ENCODE data around the gene LINC01488. TPM values are rescaled to one million over a fixed set of nuclear protein-coding genes. Genes with fewer than 3 reads are reported as not detected.

The LINC01488 gene
- polyA plus RNA-seq, 1 experiment, result not detected

DNA sequence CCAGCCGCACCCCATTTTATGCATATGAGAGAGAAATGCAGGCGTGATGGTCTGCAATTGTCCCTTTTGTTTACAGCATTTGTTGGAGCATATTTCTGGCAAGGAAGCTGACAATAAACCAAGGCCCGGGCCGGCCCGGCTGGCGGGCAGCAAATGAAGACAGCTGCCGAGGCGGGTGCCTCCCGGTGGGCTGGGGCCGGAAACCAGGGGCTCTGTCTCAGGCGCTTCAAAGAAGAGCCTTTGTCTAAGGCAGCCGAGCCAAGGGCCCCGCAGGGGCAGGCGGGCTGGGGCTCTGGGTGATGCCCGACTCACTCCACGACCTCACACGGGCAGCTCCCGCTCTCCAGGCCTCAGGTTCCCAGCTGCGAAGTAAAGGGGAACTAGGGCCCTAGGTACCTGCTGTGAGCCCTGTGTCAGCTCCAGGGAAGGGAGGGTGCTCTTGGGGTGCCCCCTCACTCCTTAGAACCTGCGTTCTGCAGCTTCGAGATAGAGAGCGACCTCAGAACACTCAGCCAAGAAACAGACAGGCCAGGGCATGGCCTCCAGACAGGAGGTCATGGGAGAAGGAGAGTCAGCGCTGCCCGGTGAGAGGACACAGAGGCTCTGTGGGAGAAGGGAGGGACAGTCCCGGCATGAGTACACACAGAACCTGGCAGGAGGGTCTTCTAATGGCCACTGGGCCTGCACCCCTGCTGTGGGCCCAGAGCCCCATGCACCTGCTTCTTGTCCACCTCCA is 2.4 kb downstream of the LINC01488 start:
- CTCF ChIA-PET, result no interaction called here
- H3K27me3 ChIP-seq (ENCODE audit: control insufficient read depth, insufficient read depth, low read length), result no peaks in the 10 kb centered on the region
- no peaks in the 10 kb centered on the region; the same call in none of the 2 replicates for H3K9me3 ChIP-seq (ENCODE audit: control insufficient read depth, insufficient read depth, low read length)
- no peak overlapping the region for H3K4me3 ChIP-seq (ENCODE audit: low read depth, low read length)
- POLR2A ChIA-PET, result no interaction called here
- H3K27ac ChIP-seq (ENCODE audit: low read depth, low read length), result no peak overlapping the region
- no peak for DNase-seq (ENCODE audit: low read depth, low spot score)
- TF ChIP-seq, protein P1, sequence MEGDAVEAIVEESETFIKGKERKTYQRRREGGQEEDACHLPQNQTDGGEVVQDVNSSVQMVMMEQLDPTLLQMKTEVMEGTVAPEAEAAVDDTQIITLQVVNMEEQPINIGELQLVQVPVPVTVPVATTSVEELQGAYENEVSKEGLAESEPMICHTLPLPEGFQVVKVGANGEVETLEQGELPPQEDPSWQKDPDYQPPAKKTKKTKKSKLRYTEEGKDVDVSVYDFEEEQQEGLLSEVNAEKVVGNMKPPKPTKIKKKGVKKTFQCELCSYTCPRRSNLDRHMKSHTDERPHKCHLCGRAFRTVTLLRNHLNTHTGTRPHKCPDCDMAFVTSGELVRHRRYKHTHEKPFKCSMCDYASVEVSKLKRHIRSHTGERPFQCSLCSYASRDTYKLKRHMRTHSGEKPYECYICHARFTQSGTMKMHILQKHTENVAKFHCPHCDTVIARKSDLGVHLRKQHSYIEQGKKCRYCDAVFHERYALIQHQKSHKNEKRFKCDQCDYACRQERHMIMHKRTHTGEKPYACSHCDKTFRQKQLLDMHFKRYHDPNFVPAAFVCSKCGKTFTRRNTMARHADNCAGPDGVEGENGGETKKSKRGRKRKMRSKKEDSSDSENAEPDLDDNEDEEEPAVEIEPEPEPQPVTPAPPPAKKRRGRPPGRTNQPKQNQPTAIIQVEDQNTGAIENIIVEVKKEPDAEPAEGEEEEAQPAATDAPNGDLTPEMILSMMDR (IDR thresholded peaks at IDR 0.05; ENCODE audit: low read depth, low read length), result no peak

DNA sequence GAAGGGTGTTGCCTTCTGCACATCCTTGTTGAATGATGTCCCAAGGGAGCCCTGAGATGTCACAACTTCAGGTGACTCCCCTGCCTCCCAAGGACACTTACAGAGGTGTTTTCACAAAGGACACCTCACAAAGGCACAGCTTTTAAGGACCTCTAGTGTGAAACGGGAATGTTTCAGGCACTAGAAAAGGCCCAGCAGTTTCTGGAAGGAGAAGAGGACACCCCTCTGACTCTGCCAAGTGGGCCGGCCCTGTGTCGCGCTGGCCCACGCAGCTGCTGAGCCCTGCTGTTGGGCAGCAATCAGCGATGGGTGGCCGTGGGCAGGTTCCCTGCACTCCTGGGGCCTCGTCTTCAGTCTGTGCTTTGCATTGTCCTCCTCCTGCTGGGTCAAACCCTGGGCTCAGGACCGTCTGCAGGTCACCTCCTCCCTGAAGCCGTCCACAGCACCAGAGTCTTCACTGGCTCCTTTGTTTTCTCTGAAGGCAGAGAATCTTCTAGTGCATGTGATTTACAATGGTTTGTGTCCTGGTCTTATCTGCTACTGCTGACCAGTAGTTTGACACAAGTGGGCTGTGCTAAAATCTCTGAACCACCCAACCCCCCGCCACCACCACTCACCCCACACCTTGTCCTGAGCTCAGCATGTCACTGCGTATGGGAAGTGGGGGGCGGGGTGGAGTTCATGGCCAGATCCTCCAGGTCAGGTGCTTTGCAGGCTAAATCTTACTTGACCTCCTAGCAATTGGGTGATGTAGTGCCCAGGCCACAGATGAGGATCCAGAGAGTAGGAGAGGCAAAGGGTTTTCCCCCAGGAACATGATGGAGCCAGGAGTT is 3.2 kb downstream of the LINC01488 start:
- Histone ChIP-seq H3K27me3 (ENCODE audit: control insufficient read depth, insufficient read depth, low read length) (no peaks in the 10 kb centered on the region), H3K4me3 (ENCODE audit: low read depth, low read length) (no peak overlapping the region), H3K27ac (ENCODE audit: low read depth, low read length) (no peak overlapping the region), H3K9me3 (ENCODE audit: control insufficient read depth, insufficient read depth, low read length) (no peaks in the 10 kb centered on the region; the same call in none of the 2 replicates)
- ChIA-PET POLR2A (no interaction called here), CTCF (no interaction called here)
- no peak for DNase-seq (ENCODE audit: low read depth, low spot score)
- TF ChIP-seq, protein P1 (IDR thresholded peaks at IDR 0.05; ENCODE audit: low read depth, low read length), result no peak

DNA sequence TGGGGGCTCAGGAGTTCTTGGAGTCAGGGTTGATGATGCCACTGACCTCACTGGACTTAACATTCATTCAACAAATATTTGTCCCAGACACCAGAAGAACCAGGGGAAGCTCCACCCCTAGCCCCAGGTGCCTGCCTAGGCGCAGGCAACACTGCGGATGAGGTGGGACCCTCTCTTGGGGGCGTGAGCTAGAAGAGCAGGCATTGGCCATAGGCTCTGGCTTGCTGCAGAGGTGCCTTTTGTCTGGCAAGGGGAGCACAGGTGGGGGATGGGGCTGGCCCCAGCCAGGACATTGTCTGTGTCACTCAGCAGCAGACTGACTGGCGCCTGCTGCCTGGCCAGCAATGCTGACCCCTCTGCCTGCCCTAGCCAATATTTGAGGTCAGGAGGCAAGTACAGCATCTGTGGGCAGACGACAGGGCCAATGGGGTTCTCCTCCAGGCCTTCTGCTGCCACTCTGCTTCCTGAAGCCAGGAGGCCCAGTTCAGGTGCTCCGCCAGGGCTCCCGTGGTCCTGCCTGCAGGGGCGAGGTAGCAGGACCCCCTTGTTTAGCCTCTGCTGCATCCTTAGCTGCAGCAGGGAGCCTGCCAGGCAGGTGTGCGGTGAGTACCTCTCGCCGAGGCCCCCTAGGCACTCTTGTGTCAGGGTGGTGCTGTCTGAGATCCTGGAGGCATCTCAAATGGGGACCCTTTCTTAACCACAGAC is 4.0 kb downstream of the LINC01488 start:
- Histone ChIP-seq H3K27ac (ENCODE audit: low read depth, low read length) (no peak overlapping the region), H3K9me3 (ENCODE audit: control insufficient read depth, insufficient read depth, low read length) (no peaks in the 10 kb centered on the region; the same call in none of the 2 replicates), H3K27me3 (ENCODE audit: control insufficient read depth, insufficient read depth, low read length) (no peaks in the 10 kb centered on the region), H3K4me3 (ENCODE audit: low read depth, low read length) (no peak overlapping the region)
- TF ChIP-seq, protein P1 (IDR thresholded peaks at IDR 0.05; ENCODE audit: low read depth, low read length), result no peak
- ChIA-PET POLR2A (no interaction called here), CTCF (no interaction called here)
- DNase-seq (ENCODE audit: low read depth, low spot score), result no peak

DNA sequence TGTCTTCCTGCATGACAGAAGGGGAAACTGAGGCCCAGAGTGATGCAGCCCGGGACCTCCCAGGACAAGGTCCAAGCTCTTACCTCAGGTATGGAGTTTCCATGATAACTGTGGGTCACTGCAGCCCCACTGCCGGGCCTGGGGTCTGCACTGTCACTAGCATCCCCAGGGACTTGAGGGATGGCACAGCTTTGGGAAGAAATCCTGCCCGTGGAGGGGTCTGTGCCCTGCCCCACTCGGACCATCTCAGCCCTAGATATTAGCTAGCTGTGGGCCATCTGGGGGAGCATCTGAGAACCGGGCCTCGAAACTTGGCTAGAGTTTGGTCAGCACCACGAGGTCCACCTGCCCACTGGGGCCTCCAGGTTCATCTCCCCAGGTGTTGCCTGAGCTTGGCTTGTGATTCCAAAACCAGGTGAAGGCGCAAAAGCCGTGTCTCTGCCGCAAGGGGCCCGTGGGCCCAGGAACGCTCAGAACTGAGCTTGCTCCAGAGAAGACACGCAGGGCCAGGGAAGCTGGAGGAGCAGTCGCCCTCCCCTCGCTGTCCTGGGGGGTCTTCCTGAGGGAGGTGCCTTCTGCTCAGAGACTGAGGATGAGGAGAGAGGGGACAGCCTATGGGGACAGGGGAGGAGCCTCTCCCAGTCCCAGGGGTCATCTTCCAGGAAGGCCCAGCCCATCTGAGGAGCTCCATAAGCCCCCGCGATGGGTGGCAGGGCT is 4.8 kb downstream of the LINC01488 start:
- TF ChIP-seq, protein P1 (IDR thresholded peaks at IDR 0.05; ENCODE audit: low read depth, low read length), result no peak
- CTCF ChIA-PET, result no interaction called here
- no peak for DNase-seq (ENCODE audit: low read depth, low spot score)
- H3K4me3 ChIP-seq (ENCODE audit: low read depth, low read length), result no peak overlapping the region
- H3K27me3 ChIP-seq (ENCODE audit: control insufficient read depth, insufficient read depth, low read length), result no peaks in the 10 kb centered on the region
- POLR2A ChIA-PET, result no interaction called here
- H3K9me3 ChIP-seq (ENCODE audit: control insufficient read depth, insufficient read depth, low read length), result no peaks in the 10 kb centered on the region; the same call in none of the 2 replicates
- H3K27ac ChIP-seq (ENCODE audit: low read depth, low read length), result no peak overlapping the region

Data from AG04450 (cell line).